ENCODE results near the gene LRP1B.

DNA sequence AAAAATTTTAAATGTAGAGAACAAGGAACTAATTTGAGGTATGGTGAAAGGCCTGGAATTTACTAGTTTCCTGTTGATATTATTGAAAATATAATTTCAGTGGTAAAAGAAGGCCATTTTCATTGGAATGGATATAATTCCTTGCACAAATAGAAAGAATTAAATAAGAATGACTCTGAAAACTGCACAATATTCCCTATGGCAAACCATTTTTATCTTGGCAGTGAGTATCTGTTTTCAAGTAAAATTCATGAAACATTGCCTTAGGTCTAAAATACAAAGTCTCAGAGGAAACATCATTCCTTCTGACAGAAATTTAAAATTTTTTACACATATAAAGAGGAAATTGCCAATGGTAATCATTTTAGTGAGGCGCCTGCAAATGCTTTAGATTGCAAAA lies 1468.3 kb downstream of the LRP1B start:
- TF ChIP-seq CTCF (IDR thresholded peaks at IDR 0.05; ENCODE audit: poor library complexity, severe bottlenecking) (no peak), POLR2AphosphoS5 (IDR thresholded peaks at IDR 0.05) (no peak), SMC3 (conservative IDR thresholded peaks at IDR 0.05; ENCODE audit: poor library complexity) (no peak), EP300 (conservative IDR thresholded peaks at IDR 0.05; ENCODE audit: poor library complexity, severe bottlenecking) (no peak), EZH2 (IDR thresholded peaks at IDR 0.05; ENCODE audit: borderline replicate concordance, insufficient read depth, low read length, poor library complexity, severe bottlenecking) (no peak), TAF1 (IDR thresholded peaks at IDR 0.05; ENCODE audit: low read depth) (no peak), REST (IDR thresholded peaks at IDR 0.05; ENCODE audit: borderline replicate concordance) (no peak), MXI1 (conservative IDR thresholded peaks at IDR 0.05; ENCODE audit: poor library complexity, severe bottlenecking) (no peak), RAD21 (conservative IDR thresholded peaks at IDR 0.05) (no peak)

Measured in neural cell (in vitro differentiated cells).